OCI-LY7 (cell line): Measurements from ENCODE around the gene TBXA2R.

Experiments used
- EZH2phosphoT487 ChIP-seq: fragments of 200-600 bp; sonication (generic); IDR thresholded peaks from 2 replicates; pipeline ENCODE4 v1.6.1; 2018; ENCODE audit warnings: low read depth, borderline replicate concordance, mild to moderate bottlenecking, mixed run types, antibody characterized with exemption, low read length, moderate library complexity, mixed read lengths
- TF ChIP-seq, protein P1 (sequence below): fragments of 200-600 bp; sonication (generic); conservative IDR thresholded peaks from 2 replicates; pipeline ENCODE4 v1.5.1; 2014; ENCODE audit warnings: mild to moderate bottlenecking, antibody characterized with exemption, low read length, moderate library complexity, mixed read lengths

- TF ChIP-seq, protein P1, sequence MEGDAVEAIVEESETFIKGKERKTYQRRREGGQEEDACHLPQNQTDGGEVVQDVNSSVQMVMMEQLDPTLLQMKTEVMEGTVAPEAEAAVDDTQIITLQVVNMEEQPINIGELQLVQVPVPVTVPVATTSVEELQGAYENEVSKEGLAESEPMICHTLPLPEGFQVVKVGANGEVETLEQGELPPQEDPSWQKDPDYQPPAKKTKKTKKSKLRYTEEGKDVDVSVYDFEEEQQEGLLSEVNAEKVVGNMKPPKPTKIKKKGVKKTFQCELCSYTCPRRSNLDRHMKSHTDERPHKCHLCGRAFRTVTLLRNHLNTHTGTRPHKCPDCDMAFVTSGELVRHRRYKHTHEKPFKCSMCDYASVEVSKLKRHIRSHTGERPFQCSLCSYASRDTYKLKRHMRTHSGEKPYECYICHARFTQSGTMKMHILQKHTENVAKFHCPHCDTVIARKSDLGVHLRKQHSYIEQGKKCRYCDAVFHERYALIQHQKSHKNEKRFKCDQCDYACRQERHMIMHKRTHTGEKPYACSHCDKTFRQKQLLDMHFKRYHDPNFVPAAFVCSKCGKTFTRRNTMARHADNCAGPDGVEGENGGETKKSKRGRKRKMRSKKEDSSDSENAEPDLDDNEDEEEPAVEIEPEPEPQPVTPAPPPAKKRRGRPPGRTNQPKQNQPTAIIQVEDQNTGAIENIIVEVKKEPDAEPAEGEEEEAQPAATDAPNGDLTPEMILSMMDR, result no peak
- TF ChIP-seq EZH2phosphoT487, result no peak
Measured at GRCh38 chr19:3608750-3609322, 2.2 kb upstream of the TBXA2R start.
